NCI-H2196 treated with DMSO at 0.1 percent for 48 hours (cell line): ENCODE results near the gene DIP2B.

Source experiments
- DNase-seq: peaks from one replicate; lab custom pipeline; 2025; ENCODE audit not compliant: unreplicated experiment; lab: John Stamatoyannopoulos, UW

Gene DIP2B

DNA sequence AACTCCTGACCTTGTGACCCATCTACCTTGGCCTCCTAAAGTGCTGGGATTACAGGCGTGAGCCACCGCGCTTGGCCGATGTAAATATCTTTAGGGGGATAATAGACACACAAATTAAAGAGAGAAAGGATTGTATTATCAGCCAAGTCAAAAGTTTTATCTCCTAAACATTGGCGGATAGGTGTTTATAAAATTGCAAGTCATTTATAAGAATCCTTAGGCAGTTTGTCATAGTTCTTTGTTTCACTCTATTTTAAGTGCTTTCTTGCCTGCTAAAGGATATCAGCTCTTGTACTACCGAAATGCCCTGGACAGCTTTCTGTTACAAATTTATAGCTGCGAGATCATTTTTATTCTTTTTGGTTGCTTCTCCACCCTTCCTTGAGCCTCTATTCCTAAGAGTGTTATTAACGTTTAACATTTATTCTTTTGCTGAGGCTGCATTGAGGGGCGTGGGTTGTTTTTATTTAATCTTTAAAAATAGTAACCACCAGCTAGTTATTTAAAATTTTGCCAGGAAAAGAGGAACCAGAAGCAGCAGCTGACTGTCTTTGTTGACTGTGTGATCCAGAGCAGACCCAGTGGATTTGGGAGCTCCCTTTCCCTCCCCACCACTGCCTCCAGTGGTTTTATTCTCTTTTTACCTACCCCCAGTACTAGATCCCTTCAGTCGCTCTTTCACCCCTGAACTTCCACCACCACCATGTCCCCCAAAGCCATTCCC lies 106.4 kb downstream of the DIP2B start:
- DNase-seq = no peak

DNA sequence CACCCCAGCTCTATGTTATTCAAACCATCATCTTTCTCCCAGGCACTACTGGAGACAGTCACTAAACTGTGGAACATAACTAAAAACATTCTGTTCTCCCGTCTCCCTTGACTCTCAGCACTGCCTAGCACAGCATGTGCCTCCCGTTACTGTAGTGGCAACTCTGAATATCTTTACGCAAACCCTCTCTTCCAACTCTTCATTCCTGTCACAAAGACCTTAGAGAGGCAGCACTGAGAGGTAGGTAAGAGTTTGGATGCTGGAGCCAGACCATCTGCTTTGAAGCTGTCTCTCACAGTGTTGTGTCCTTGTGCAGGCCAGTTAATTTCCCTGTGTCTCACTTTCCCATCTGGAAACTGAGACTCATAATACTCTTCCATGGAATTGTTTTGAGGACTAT lies 108.1 kb downstream of the DIP2B start:
- DNase-seq = no peak

DNA sequence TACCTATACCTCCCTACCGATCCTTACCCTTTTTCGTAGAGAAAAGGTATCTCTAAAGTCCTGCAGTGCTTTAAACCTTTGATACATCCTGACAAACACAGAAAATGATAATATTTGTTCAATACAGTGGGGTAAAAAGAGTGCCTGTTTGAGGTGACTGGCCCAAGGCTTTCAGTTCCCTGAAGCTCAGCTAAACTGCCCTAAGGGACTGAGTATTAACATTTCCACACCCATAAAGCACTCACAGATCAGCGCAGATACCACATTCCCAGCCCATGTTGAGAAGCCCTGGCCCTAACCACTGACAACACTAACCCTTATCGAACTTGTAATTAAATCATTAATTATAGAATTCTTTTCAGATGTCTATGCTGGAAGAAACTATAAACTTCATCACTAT lies 108.7 kb downstream of the DIP2B start:
- no peak for DNase-seq

DNA sequence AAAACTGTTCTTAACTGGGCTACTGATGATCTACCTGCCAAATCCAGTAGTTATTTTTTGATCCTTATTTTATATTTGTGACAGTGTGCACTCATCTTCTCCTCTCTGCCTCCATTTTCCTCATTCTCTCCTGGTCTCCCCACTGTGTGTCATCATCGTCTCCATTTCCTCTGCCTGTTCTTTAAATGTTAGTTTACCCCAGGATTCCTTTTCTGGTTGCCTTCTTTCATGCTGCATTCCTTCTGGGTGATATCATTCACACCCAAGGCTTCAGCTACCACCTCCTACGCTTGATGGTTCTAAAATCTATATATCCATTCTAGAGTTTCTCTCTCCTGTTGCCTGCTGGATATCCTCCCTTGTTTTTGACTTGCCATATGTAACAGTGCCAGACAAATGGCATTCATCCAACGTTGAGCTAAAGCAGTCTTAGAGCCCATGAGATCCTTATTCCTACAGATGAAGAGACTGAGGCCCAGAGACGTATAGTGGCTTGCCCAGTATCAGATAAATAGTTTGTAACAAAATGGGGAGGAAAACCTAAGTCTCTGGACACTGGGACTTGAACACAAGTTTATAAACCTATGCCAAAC lies 109.5 kb downstream of the DIP2B start:
- no peak for DNase-seq

DNA sequence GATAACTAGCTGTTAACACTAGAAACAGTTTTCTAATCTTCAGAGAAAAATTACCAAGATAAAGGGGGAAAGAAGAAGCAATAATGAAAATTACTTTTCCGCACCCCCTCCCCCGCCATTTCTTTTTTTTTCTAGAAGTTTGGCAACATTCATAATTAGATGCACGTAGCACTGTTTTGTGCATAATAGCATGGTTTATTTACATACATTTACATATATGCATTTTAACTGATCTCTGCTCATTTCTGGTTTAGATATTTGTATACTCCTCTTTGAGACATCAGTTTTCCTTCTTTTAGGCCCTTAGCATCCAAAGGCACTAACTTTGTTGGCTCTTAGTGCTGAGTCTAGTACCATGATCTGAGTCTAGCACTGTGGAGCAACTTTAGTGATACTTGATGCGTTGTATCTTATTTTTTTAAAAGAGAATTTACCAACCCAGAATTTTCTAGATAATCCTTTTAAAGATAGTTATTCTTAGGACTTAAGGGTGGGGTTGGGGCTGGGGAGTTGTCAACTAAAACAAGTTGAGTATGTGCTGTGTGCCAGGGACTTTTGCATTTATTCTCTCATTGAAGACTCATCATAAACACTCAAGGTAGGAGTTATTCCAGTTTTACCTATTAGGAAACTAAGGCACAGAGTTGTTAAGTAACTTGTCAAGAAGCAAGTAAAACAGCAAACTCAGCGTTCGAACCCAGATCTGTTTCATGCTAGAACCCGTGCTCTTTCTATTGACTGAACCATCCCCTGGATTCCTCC lies 110.5 kb downstream of the DIP2B start:
- DNase-seq = no peak

DNA sequence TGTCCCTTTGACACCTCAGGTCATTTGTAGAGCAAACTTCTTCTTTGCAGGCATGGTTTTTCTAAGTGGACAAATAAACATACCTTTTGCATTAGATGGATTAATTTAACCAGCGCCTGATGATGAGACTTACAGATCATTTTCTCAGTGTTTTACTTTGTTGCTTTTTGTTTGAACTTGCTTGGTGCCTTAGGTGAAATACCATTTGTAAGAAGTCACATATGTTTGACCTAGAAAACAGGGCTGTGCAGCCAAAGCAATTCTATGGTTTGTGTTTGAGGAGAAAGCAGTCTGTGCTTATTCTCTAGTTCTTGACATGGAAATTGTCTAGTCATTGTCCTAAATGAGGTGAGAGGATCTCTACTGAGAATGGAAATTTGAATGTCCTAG lies 111.1 kb downstream of the DIP2B start:
- DNase-seq = no peak

DNA sequence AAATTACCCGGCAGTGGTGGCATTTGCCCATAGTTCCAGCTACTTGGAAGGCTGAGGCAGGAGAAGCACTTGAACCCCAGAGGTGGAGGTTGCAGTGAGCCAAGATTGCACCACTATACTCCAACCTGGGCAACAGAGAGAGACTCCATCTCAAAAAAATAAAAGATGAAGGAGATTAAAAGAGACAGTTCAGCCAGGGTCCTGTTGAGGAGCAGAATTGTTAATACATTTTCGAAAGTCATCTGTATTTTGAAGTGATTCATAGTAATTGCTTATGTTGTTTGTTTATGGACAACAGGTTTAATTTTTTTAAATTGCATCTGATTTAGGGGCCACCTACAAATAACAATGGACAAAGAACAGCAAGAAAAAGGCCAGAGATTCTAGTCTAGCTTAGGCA lies 112.9 kb downstream of the DIP2B start:
- DNase-seq = no peak

DNA sequence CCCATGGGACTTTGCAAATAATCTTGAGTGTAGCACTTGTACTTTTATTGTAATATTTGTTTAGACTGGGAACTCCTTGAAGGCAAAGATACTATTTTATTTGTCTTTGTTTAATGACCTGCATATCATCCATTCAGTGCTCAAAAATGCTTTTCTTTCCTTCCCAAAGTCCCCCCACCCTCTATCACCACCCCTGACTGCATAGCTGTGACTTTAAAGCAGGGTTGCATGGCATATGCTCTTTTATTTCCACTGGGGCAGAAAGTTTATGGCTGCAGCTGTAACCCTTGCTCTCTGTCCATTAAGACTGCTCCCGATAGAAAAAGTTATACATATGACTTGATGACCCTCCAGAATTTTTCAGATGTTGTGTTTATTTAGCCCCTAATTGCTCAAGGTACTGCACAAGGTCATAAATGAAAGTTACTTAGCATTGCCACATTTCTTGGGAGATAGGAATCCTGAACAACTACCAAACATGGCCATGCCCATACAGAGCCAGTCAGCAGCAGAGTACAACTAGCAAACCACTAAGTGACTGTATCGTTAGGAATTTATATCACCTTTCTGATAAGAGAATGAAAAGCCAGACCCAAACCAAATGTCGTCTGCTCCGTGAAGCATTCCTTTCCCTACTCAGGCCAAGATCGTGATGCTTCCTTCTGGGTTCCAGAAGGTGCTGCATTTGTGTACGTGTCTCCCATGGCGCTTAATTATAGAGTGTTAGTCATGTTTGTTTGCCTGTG lies 114.3 kb downstream of the DIP2B start:
- DNase-seq = no peak

DNA sequence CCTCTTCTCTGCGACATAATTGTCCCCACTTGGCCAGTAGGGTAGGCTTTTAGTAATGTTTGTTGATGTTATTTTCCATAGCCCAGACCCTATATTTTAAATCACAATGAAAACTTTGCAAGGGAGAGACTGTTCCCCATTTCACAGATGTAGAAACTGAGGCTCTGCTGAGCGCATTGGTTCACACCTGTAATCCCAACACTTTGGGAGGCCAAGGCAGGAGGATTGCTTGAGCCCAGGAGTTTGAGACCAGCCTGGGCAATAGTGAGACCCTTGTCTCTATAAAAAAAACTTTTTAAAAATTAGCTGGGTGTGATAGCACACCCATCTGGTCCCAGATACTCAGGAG lies 114.8 kb downstream of the DIP2B start:
- DNase-seq = no peak

DNA sequence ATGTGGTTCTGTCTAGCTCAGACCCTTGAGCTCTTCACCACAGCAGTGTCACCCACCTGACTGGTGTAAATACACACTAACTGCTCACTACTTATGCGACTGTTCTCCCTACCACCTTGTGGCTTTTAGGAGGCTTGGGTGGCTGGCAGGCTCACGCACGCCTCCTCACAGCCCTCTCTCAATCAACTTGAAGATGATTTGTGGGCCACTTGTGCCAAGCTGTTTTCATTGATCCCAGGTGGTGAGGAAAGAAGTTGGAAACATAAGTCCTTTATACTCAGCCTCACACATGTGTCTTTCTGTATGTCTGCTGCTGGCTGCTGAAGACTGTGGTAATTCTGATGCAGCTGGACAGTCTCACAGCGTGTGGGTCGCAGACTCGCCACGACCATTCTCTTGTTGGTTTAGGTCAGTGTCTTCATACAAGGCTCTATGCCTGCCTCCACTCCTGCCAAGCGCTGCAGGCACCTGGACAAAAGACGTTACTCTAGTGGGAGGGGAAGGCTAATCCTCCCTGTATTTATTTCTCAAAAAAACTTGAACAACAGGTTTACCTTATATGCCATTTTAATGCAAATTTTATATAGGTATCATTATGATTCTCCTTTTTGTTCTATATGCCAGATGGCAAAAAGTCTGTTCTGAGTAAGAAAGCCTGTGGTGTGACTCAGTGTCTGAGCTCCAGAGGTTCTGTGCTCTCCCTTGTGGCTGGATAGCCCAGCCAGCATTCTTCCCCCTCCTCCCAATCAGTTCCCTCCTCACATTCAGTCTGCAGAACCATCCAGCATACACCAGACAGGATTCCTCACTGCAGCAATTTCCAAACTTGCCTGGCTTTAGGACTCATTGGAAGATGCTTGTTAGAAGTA lies 115.6 kb downstream of the DIP2B start:
- DNase-seq = no peak

DNA sequence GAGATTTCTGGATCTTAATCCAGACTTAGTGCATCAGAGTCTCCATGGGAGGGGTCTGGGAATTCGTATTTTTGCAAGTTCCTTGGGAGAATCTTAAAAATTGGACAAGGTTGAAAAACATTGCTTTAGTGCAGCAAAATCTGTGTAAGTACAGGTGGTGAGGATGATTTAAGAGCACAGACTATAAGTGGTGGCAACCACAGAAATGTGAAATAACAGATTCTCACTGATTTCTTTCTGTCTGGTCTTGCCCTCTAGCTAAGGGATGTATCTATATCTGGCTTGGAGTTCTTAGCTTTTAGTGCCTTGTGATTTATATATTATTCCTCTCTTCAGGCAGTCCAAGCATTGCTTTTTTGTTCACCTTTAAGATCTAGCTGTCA lies 116.2 kb downstream of the DIP2B start:
- no peak for DNase-seq

DNA sequence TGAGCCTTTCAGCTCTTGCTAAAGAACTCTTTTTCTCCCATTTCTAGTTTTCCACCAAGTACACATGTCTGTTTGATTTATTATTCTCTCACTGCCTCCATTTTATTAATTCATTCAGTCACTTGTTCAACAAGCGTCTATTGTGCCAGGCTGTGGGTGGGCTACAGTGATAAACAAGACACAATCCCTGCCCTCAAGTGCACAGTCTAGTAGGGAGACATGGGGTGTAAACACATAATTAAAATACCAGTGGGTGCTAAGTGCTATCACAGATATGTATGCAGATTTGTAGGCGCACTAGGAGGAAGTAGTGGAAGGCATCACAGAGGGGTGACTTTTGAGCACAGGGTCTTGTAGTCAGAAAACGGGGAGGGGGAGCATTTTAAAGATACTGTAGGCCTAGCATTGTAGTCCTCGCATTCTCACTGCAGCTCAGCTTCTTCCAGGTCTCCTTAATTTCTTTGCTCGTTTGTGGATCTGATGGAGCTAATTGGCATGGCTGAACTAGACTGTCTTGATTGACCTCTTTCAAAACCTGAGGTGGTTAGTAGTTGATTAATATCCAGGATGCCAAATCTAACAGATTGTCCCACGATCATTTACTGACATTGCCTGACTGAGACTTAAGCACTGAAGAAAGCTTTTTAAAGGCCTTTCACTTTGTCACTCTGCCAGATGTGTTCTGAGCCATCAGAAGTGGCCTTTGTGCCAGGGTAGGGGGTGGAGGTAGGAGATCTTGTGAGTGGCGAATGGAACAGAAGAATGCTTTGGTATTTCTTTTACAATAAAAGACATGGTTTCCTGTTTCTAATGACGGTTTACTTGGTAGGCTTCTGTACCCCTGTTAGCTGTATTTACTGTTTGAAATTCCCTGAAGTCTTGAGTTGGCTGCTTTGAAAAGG lies 116.9 kb downstream of the DIP2B start:
- no peak for DNase-seq

DNA sequence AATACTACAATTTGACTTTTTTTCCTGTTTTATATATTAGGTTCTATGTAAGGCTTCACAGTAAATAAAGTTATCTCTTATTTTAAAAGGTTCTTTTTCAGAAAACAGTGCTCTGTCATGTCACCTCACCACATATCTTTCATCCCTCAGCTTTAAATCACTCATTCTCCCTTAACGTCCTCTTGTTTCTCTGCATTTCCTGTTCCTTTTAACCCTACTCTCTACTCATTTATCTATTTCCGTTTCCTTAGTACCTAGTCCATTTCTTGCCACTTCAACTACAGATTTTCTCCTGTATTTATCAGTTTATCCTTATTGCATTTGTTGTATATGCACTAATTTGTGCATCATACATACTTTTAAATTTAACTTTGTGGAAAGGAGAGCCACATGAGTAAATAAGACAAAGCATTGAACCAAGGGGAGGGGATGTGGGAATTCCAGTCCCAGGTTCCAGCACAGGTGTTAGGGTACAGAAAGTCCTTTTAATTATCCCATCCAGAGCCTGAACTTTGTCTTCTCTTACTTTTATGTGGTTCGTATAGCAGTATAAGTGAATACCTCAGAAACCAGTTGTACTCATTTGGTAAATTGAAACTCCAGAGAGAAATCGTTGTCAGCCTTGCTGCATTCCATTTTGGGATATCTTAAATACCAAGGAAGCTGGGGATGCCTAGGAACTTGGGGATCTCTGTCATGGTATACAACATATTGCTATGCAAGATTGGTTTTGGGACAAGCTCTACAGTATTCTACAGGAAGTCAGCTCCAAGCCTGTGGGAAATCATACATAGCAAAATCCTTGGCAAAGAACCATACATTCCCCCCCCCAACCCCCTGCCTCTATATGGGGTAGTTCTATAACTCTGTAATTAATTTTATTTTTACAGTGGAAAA lies 120.5 kb downstream of the DIP2B start:
- DNase-seq = no peak

DNA sequence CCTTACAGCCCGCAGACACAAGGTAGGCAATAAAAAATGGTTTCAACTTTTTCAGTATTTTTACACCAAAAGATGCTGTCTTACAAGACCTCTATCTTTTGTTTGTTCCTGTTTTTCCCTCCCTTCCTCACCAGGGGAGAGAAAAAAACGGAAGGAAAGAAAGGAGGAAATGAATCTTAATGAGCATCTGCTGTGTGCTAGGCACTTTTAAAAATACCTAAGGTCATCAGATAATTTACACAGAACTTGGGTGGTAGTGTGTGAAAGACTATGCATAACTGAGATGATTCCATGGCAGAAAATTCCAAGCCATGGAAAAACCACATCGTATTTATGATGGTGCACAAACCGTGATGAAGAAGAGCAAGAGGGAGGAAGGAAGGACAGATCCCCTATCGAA lies 121.2 kb downstream of the DIP2B start:
- DNase-seq = no peak

DNA sequence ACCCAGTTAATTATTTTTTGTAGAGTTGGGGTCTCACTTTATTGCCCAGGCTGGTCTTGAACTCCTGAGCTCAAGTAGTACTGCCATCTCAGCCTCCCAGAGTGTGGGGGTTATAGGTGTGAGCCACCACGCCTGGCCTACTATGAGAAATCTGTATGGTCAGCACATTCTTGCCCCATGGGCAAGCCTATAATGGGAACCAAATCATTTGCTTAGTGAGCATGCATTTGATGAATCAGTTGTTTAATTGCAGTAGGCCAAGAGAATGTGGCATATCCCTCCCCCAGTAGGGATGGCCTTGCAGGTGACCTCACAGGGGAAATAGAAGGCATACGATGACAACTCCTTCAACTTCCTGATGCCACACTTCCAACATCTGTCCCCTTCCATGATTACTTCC lies 122.7 kb downstream of the DIP2B start:
- DNase-seq = no peak

DNA sequence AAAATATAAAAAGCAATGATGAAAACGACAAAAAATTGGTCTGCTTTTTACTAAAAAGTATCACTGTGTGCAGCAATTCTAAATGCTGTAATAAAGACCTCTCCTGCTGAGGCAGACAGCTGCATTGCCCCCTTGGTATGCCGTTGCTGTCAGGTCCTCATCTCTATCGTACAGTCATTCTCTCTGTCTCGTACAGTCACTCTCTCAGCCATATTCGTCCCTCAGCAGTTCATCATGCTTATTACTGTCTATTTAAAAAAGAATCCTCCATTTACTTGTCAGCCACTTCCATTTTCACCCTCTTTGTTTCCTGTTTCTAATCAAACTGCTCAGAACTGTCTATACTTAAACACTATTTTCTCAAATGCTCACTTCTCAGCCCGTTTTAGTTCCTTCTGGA lies 123.6 kb downstream of the DIP2B start:
- no peak for DNase-seq

DNA sequence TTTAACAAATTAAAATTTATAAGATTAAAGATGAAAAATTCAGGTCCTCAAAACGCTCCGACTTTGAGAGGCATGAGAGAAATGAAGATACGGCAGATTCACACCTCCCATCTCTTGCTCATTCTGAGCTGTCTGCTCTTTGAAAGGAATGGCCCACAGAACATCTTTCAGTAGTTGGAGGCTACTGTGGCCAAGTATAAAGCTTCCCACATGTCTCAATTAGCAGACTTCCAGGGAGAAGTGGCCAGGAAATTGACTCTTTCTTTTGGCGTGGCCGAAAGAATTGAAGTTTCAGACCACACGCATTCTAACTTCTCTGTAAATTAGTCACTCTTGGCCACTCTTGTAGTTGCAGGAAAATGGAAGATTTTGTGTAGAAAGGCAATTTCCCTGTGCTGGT lies 129.2 kb downstream of the DIP2B start:
- no peak for DNase-seq

DNA sequence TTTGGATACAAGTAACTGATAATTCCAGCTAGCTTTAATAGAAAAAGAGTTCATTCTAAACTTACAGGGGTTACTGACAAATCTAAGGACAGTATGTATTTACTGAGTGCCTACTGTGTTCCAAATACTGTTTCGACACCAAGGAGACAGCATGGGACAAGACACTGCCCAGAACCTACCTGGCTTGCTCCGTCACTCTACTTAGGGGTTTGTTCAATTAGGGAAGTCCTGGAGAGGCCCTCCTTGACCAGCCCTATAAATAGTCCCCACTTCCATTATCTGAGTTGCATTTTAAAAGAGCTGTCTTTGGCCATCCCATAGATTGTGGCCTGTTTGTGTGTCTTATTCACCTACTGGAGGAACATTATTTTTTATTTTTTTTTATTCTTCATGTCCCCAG lies 129.6 kb downstream of the DIP2B start:
- no peak for DNase-seq

DNA sequence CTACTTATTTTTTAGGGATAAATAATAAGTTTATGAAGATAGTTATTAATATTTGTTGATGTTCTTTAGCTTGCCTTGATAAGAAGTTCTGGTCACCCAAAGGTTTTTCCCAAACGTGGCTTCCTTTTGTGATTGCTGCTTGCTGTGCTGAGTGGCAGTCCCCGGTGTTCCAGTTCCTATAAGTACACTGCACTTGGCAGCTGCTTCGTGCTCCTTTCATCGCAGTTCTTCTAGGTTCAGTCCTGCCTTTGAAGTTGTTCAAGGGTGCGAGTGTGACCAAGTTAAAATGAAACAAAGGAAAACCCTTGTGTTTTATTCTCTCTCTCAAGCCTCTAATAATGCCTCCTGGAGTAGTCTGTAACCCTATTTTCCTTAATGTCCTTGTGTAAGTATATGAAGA lies 130.6 kb downstream of the DIP2B start:
- no peak for DNase-seq
